Measurements from ENCODE around the gene EIF2B5. TPM values are rescaled to one million over a fixed set of nuclear protein-coding genes. Genes with fewer than 3 reads are reported as not detected.

EIF2B5 gene
- total RNA-seq, 5 donors from 2014 or later (not counting 1 experiment from before 2014, with no cell fraction given), result 57.8 to 74.3 (median 72.3) TPM

- H3K4me3 Mint-ChIP-seq, result no peak overlapping the region
- H3K36me3 Mint-ChIP-seq, result no peaks in the 10 kb centered on the region
- no peak overlapping the region for H3K4me3 ChIP-seq (ENCODE audit: control insufficient read depth in 1 of 2, extremely low read depth in 1 of 2, low read length in 1 of 2)
- H3K27ac ChIP-seq (ENCODE audit: low read length), result no peak overlapping the region
- peak in 1 of 4 experiments; percentile 46 for ATAC-seq (replicated peaks in 1 of 4)
- H3K27me3 Mint-ChIP-seq, result peaks cover 0 to 2% of the 10 kb centered on the region in 2 donors
- peaks cover 0 to 13% of the 10 kb centered on the region in 2 experiments for H3K27me3 ChIP-seq (replicated peaks in 1 of 2; ENCODE audit: control insufficient read depth in 2 of 2, extremely low read depth in 1 of 2, insufficient read depth in 2 of 2, low read length in 1 of 2)
- CTCF ChIA-PET, result no interaction called here
- POLR2A ChIA-PET, result no interaction called here
- no CpG with 5 or more reads among the region's 2 CpGs for WGBS (ENCODE audit: insufficient coverage)
- H3K9me3 ChIP-seq, result no peaks in the 10 kb centered on the region
- no peak overlapping the region for H3K27ac Mint-ChIP-seq
- peak in 1 of 35 experiments; percentile 6 for DNase-seq
- H3K36me3 ChIP-seq (ENCODE audit: control insufficient read depth in 2 of 2, extremely low read depth in 1 of 2, insufficient read depth in 1 of 2, low read length in 1 of 2), result no peaks in the 10 kb centered on the region
- H3K9me3 Mint-ChIP-seq, result no peaks in the 10 kb centered on the region
- H3K4me1 ChIP-seq (ENCODE audit: control insufficient read depth in 1 of 2, extremely low read depth in 1 of 2, insufficient read depth in 2 of 2, low read length in 2 of 2), result peaks cover 0 to 5% of the 10 kb centered on the region in 2 experiments
- peaks cover 6 to 9% (median 7%) of the 10 kb centered on the region in 3 donors for H3K4me1 Mint-ChIP-seq
Measured at GRCh38 chr3:184129012-184129411, 6.1 kb upstream of the EIF2B5 start.

GRCh38 chr3:184132945-184133344 lies 2.2 kb upstream of the EIF2B5 start:
- CTCF ChIA-PET, result interaction anchor here in 1 of 2 donors (0.5 kb wide), 1 partner anchor 373 kb away, joined by 4 read pairs; no protein-coding TSS in a partner anchor
- POLR2A ChIA-PET, result no interaction called here
- H3K9me3 Mint-ChIP-seq, result no peaks in the 10 kb centered on the region
- Histone ChIP-seq H3K4me3 (ENCODE audit: control insufficient read depth in 1 of 2, extremely low read depth in 1 of 2, low read length in 1 of 2) (no peak overlapping the region), H3K27me3 (replicated peaks in 1 of 2; ENCODE audit: control insufficient read depth in 2 of 2, extremely low read depth in 1 of 2, insufficient read depth in 2 of 2, low read length in 1 of 2) (no peaks in the 10 kb centered on the region), H3K36me3 (ENCODE audit: control insufficient read depth in 2 of 2, extremely low read depth in 1 of 2, insufficient read depth in 1 of 2, low read length in 1 of 2) (peaks cover 2 to 4% of the 10 kb centered on the region in 2 donors), H3K9me3 (no peaks in the 10 kb centered on the region), H3K4me1 (ENCODE audit: control insufficient read depth in 1 of 2, extremely low read depth in 1 of 2, insufficient read depth in 2 of 2, low read length in 2 of 2) (peaks cover 10 to 17% of the 10 kb centered on the region in 2 experiments), H3K27ac (ENCODE audit: low read length) (no peak overlapping the region)
- peaks cover 31 to 48% (median 35%) of the 10 kb centered on the region in 3 donors for H3K4me1 Mint-ChIP-seq
- H3K27me3 Mint-ChIP-seq, result no peaks in the 10 kb centered on the region
- no peak for ATAC-seq (replicated peaks in 1 of 4)
- no peaks in the 10 kb centered on the region for H3K36me3 Mint-ChIP-seq
- no CpG with 5 or more reads among the region's 4 CpGs for WGBS (ENCODE audit: insufficient coverage)
- H3K27ac Mint-ChIP-seq, result no peak overlapping the region
- DNase-seq, result no peak
- peak overlapping the region in 1 of 3 donors; percentile 98 for H3K4me3 Mint-ChIP-seq

- 1% methylated on average over 28 of the region's 37 CpGs for WGBS (ENCODE audit: insufficient coverage)
- Mint-ChIP-seq H3K4me3 (peak overlapping the region; percentile 91 to 98 (median 97)), H3K27ac (peak overlapping the region; percentile 95 to 97), H3K4me1 (peaks cover 33 to 50% (median 36%) of the 10 kb centered on the region in 3 donors), H3K27me3 (no peaks in the 10 kb centered on the region), H3K36me3 (no peaks in the 10 kb centered on the region), H3K9me3 (no peaks in the 10 kb centered on the region)
- ChIA-PET POLR2A (interaction anchor here in 1 of 2 donors (0.6 kb wide), 2 partner anchors 91 to 181 kb away, joined by 3 to 7 read pairs; no protein-coding TSS in a partner anchor), CTCF (interaction anchor here in 1 of 2 donors (2.2 kb wide), 1 partner anchor 11 kb away, joined by 8 read pairs; no protein-coding TSS in a partner anchor)
- Histone ChIP-seq H3K4me3 (ENCODE audit: control insufficient read depth in 1 of 2, extremely low read depth in 1 of 2, low read length in 1 of 2) (peak overlapping the region; percentile 81 to 99), H3K4me1 (ENCODE audit: control insufficient read depth in 1 of 2, extremely low read depth in 1 of 2, insufficient read depth in 2 of 2, low read length in 2 of 2) (peaks cover 10 to 17% of the 10 kb centered on the region in 2 experiments), H3K27me3 (replicated peaks in 1 of 2; ENCODE audit: control insufficient read depth in 2 of 2, extremely low read depth in 1 of 2, insufficient read depth in 2 of 2, low read length in 1 of 2) (no peaks in the 10 kb centered on the region), H3K36me3 (ENCODE audit: control insufficient read depth in 2 of 2, extremely low read depth in 1 of 2, insufficient read depth in 1 of 2, low read length in 1 of 2) (peaks cover 4% of the 10 kb centered on the region in 2 donors), H3K27ac (ENCODE audit: low read length) (peak overlapping the region; percentile 75), H3K9me3 (no peaks in the 10 kb centered on the region)
- DNase-seq (peak in 18 of 35 experiments; percentile 8 to 51 (median 16)), ATAC-seq (replicated peaks in 1 of 4) (peak in 3 of 4 experiments; percentile 1 to 11 (median 1))
Measured at GRCh38 chr3:184133840-184134745, 1.1 kb upstream of the EIF2B5 start.

- H3K36me3 ChIP-seq (ENCODE audit: control insufficient read depth in 2 of 2, extremely low read depth in 1 of 2, insufficient read depth in 1 of 2, low read length in 1 of 2), result peaks cover 4% of the 10 kb centered on the region in 2 donors
- peak in 2 of 35 experiments; percentile 10 to 25 for DNase-seq
- ATAC-seq (replicated peaks in 1 of 4), result peak; percentile 20 to 40 (median 34)
- Mint-ChIP-seq H3K9me3 (no peaks in the 10 kb centered on the region), H3K36me3 (no peaks in the 10 kb centered on the region), H3K27me3 (no peaks in the 10 kb centered on the region), H3K4me1 (peaks cover 33 to 50% (median 36%) of the 10 kb centered on the region in 3 donors), H3K4me3 (peak overlapping the region; percentile 91 to 98 (median 97)), H3K27ac (peak overlapping the region; percentile 95 to 97)
- H3K4me3 ChIP-seq (ENCODE audit: control insufficient read depth in 1 of 2, extremely low read depth in 1 of 2, low read length in 1 of 2), result peak overlapping the region; percentile 81 to 99
- peak overlapping the region; percentile 75 for H3K27ac ChIP-seq (ENCODE audit: low read length)
- POLR2A ChIA-PET, result interaction anchor here (0.6 to 1.1 kb wide), 2 partner anchors 180 to 250 kb away, joined by 3 to 6 read pairs; partner anchors contain the start of gene PARL (in 1 of the 2)
- no peaks in the 10 kb centered on the region for H3K9me3 ChIP-seq
- H3K27me3 ChIP-seq (replicated peaks in 1 of 2; ENCODE audit: control insufficient read depth in 2 of 2, extremely low read depth in 1 of 2, insufficient read depth in 2 of 2, low read length in 1 of 2), result no peaks in the 10 kb centered on the region
- WGBS (ENCODE audit: insufficient coverage), result 0% methylated on average over 14 of the region's 21 CpGs
- H3K4me1 ChIP-seq (ENCODE audit: control insufficient read depth in 1 of 2, extremely low read depth in 1 of 2, insufficient read depth in 2 of 2, low read length in 2 of 2), result peaks cover 10 to 17% of the 10 kb centered on the region in 2 experiments
- CTCF ChIA-PET, result interaction anchor here in 1 of 2 donors (0.6 to 2.2 kb wide), 4 partner anchors 10 to 932 kb away, joined by 3 to 8 read pairs (median 3); partner anchors contain the start of gene ABCF3
Measured at GRCh38 chr3:184134746-184135148, 411 bp upstream of the EIF2B5 start.

GRCh38 chr3:184135911-184136260 lies 728 bp downstream of the EIF2B5 start:
- WGBS (ENCODE audit: insufficient coverage), result 0% methylated on average over 4 of the region's 9 CpGs
- ATAC-seq (replicated peaks in 1 of 4), result no peak
- H3K27me3 Mint-ChIP-seq, result no peaks in the 10 kb centered on the region

GRCh38 chr3:184140436-184140835 lies 5.3 kb downstream of the EIF2B5 start:
- Histone ChIP-seq H3K4me3 (ENCODE audit: control insufficient read depth in 1 of 2, extremely low read depth in 1 of 2, low read length in 1 of 2) (no peak overlapping the region), H3K27ac (ENCODE audit: low read length) (no peak overlapping the region), H3K4me1 (ENCODE audit: control insufficient read depth in 1 of 2, extremely low read depth in 1 of 2, insufficient read depth in 2 of 2, low read length in 2 of 2) (peaks cover 10% of the 10 kb centered on the region in 2 experiments), H3K9me3 (no peaks in the 10 kb centered on the region), H3K36me3 (ENCODE audit: control insufficient read depth in 2 of 2, extremely low read depth in 1 of 2, insufficient read depth in 1 of 2, low read length in 1 of 2) (peaks cover 20 to 60% of the 10 kb centered on the region in 2 donors), H3K27me3 (replicated peaks in 1 of 2; ENCODE audit: control insufficient read depth in 2 of 2, extremely low read depth in 1 of 2, insufficient read depth in 2 of 2, low read length in 1 of 2) (no peaks in the 10 kb centered on the region)
- peaks cover 26% of the 10 kb centered on the region for H3K36me3 Mint-ChIP-seq
- no peaks in the 10 kb centered on the region for H3K9me3 Mint-ChIP-seq
- no peak overlapping the region for H3K27ac Mint-ChIP-seq
- H3K4me3 Mint-ChIP-seq, result no peak overlapping the region
- ATAC-seq (replicated peaks in 1 of 4) (no peak), DNase-seq (no peak)
- ChIA-PET POLR2A (interaction anchor here in 1 of 2 donors (0.5 kb wide), 1 partner anchor 18 kb away, joined by 3 read pairs; no protein-coding TSS in a partner anchor), CTCF (no interaction called here)
- 97% methylated on average over 10 of the region's 10 CpGs for WGBS (ENCODE audit: insufficient coverage)
- H3K27me3 Mint-ChIP-seq, result no peaks in the 10 kb centered on the region
- peaks cover 23 to 27% (median 24%) of the 10 kb centered on the region in 3 donors for H3K4me1 Mint-ChIP-seq

More at GRCh38 chr3:184135911-184136260, 728 bp downstream of the EIF2B5 start:
- H3K4me1 Mint-ChIP-seq, result peaks cover 33 to 50% (median 36%) of the 10 kb centered on the region in 3 donors
- Histone ChIP-seq H3K27ac (ENCODE audit: low read length) (peak overlapping the region; percentile 75), H3K36me3 (ENCODE audit: control insufficient read depth in 2 of 2, extremely low read depth in 1 of 2, insufficient read depth in 1 of 2, low read length in 1 of 2) (peaks cover 4 to 15% of the 10 kb centered on the region in 2 donors), H3K27me3 (replicated peaks in 1 of 2; ENCODE audit: control insufficient read depth in 2 of 2, extremely low read depth in 1 of 2, insufficient read depth in 2 of 2, low read length in 1 of 2) (no peaks in the 10 kb centered on the region), H3K4me3 (ENCODE audit: control insufficient read depth in 1 of 2, extremely low read depth in 1 of 2, low read length in 1 of 2) (peak overlapping the region; percentile 81 to 99), H3K9me3 (no peaks in the 10 kb centered on the region), H3K4me1 (ENCODE audit: control insufficient read depth in 1 of 2, extremely low read depth in 1 of 2, insufficient read depth in 2 of 2, low read length in 2 of 2) (peaks cover 10 to 17% of the 10 kb centered on the region in 2 experiments)
- ChIA-PET POLR2A (interaction anchor here in 1 of 2 donors (1.1 kb wide), 1 partner anchor 251 kb away, joined by 6 read pairs; the partner anchor contains the start of gene PARL), CTCF (interaction anchor here (1.2 to 2.2 kb wide), 3 partner anchors 9 to 114 kb away, joined by 3 to 8 read pairs (median 4); no protein-coding TSS in a partner anchor)
- peak overlapping the region; percentile 91 to 98 (median 97) for H3K4me3 Mint-ChIP-seq
- H3K27ac Mint-ChIP-seq, result peak overlapping the region; percentile 95 to 97
- no peak for DNase-seq
- peaks cover 8% of the 10 kb centered on the region for H3K36me3 Mint-ChIP-seq
- no peaks in the 10 kb centered on the region for H3K9me3 Mint-ChIP-seq

Data from T-cell (primary cell).